ENCODE results near the gene SH3BP4. TPM values are rescaled to one million over a fixed set of nuclear protein-coding genes. Genes with fewer than 3 reads are reported as not detected.

Gene SH3BP4
- total RNA-seq, 1 donor from 2014 or later = 44.1 TPM

- Mint-ChIP-seq H3K27me3 (ENCODE audit: low read depth) (no peaks in the 10 kb centered on the region), H3K27ac (peak overlapping the region; percentile 43), H3K4me1 (peaks cover 60% of the 10 kb centered on the region), H3K4me3 (no peak overlapping the region), H3K9me3 (peaks cover 4% of the 10 kb centered on the region), H3K36me3 (peaks cover 6% of the 10 kb centered on the region)
- no peak for DNase-seq (ENCODE audit: low spot score in 2 of 2, unreplicated experiment in 2 of 2)
- TF ChIP-seq, protein P1, sequence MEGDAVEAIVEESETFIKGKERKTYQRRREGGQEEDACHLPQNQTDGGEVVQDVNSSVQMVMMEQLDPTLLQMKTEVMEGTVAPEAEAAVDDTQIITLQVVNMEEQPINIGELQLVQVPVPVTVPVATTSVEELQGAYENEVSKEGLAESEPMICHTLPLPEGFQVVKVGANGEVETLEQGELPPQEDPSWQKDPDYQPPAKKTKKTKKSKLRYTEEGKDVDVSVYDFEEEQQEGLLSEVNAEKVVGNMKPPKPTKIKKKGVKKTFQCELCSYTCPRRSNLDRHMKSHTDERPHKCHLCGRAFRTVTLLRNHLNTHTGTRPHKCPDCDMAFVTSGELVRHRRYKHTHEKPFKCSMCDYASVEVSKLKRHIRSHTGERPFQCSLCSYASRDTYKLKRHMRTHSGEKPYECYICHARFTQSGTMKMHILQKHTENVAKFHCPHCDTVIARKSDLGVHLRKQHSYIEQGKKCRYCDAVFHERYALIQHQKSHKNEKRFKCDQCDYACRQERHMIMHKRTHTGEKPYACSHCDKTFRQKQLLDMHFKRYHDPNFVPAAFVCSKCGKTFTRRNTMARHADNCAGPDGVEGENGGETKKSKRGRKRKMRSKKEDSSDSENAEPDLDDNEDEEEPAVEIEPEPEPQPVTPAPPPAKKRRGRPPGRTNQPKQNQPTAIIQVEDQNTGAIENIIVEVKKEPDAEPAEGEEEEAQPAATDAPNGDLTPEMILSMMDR (IDR thresholded peaks at IDR 0.05; ENCODE audit: unreplicated experiment) = no peak
Observed at GRCh38 chr2:235007664-235008457, 56.0 kb downstream of the SH3BP4 start.

DNA sequence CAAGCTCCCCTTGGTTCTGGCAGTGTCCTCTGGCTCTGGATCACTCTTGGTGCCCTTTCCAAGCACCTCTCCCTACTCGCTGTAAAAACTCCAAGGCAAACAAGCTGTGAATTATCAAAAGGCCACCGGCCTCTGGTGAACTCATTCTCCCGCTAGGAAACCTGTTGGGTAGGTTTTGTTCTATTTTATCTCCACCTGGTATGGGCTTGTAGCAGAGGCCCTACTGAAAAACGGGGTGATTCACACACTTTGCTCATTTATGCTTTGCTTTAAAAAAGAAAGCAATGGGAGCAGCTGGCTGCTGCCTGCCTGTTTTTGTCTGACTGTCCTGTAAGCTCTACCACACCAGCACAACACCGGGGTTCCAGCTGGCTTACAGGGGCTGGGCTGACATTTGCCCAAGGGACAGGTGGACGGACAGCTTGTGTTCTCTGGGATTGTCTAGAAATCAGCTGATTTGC lies 56.8 kb downstream of the SH3BP4 start:
- Mint-ChIP-seq H3K4me1 (peaks cover 55% of the 10 kb centered on the region), H3K27me3 (ENCODE audit: low read depth) (no peaks in the 10 kb centered on the region), H3K36me3 (peaks cover 2% of the 10 kb centered on the region), H3K9me3 (peaks cover 4% of the 10 kb centered on the region), H3K4me3 (peak overlapping the region; percentile 12), H3K27ac (peak overlapping the region; percentile 91)
- no peak for DNase-seq (ENCODE audit: low spot score in 2 of 2, unreplicated experiment in 2 of 2)
- TF ChIP-seq, protein P1 (IDR thresholded peaks at IDR 0.05; ENCODE audit: unreplicated experiment) = no peak

DNA sequence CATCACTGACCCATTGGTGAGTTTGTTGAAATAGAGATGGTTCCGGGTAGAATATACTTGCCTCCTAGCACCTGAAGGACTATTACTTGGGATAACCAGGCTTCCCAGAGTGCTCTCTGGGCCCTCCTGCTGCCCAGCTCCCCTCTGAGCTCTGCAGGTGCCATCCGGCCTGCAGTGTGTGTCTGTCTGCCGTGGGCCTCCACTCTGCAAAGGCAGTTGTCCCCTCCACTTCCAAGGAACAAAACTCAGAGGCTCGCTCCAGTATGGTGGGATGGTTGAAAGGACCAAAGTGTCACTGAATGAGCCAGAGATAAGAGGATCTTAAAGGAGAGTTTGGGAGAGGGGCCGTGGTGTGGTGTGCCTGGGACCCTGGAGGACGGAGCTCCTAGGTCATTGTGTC lies 57.3 kb downstream of the SH3BP4 start:
- peak overlapping the region; percentile 91 for H3K27ac Mint-ChIP-seq
- TF ChIP-seq, protein P1 (IDR thresholded peaks at IDR 0.05; ENCODE audit: unreplicated experiment) = no peak
- H3K27me3 Mint-ChIP-seq (ENCODE audit: low read depth) = no peaks in the 10 kb centered on the region
- no peak for DNase-seq (ENCODE audit: low spot score in 2 of 2, unreplicated experiment in 2 of 2)
- H3K9me3 Mint-ChIP-seq = peaks cover 4% of the 10 kb centered on the region
- H3K36me3 Mint-ChIP-seq = peaks cover 2% of the 10 kb centered on the region
- H3K4me3 Mint-ChIP-seq = no peak overlapping the region
- peaks cover 55% of the 10 kb centered on the region for H3K4me1 Mint-ChIP-seq

DNA sequence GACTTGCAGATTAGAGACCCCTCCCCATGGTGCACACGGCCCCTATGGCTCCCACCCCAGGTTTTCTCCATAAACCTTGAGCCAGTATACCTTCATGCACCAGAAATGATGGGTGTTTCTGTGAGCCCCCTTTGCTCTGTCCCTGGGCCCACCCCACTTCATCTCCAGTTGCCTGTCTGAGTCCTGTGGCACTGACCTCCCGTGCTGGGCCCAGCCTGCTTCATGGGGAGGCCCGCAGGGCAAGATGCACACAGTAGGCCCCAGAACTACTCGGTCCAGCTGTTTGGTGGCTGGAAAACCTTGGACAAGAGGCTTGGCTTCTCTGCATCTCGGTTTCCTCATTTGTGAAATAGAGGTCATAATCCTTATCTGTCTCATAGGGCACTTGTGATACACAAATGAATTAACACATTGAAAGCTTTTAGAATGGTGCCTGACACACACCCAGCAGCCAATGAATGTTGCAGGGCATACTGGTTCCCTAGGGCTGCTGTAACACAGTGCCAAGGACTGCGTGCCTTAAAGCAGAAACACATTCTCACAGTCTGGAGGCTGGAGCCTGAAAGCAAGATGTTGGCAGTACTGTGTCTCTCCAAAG lies 58.4 kb downstream of the SH3BP4 start:
- DNase-seq (ENCODE audit: low spot score in 2 of 2, unreplicated experiment in 2 of 2) = no peak
- H3K4me1 Mint-ChIP-seq = peaks cover 55% of the 10 kb centered on the region
- TF ChIP-seq, protein P1 (IDR thresholded peaks at IDR 0.05; ENCODE audit: unreplicated experiment) = no peak
- peak overlapping the region; percentile 91 for H3K27ac Mint-ChIP-seq
- peaks cover 5% of the 10 kb centered on the region for H3K36me3 Mint-ChIP-seq
- H3K4me3 Mint-ChIP-seq = no peak overlapping the region
- peaks cover 4% of the 10 kb centered on the region for H3K9me3 Mint-ChIP-seq
- H3K27me3 Mint-ChIP-seq (ENCODE audit: low read depth) = no peaks in the 10 kb centered on the region

GRCh38 chr2:235011607-235011928 lies 59.8 kb downstream of the SH3BP4 start:
- Mint-ChIP-seq H3K36me3 (peaks cover 15% of the 10 kb centered on the region), H3K4me3 (no peak overlapping the region)
- DNase-seq (ENCODE audit: low spot score in 2 of 2, unreplicated experiment in 2 of 2) = no peak

More at GRCh38 chr2:235011607-235011928, 59.8 kb downstream of the SH3BP4 start:
- TF ChIP-seq, protein P1 (IDR thresholded peaks at IDR 0.05; ENCODE audit: unreplicated experiment) = no peak
- Mint-ChIP-seq H3K9me3 (peaks cover 11% of the 10 kb centered on the region), H3K4me1 (peaks cover 41% of the 10 kb centered on the region), H3K27ac (peak overlapping the region; percentile 7), H3K27me3 (ENCODE audit: low read depth) (no peaks in the 10 kb centered on the region)
